ENCODE results near the gene KLRF1.
A peak's percentile ranks its signal among the peaks of the same experiment; 100 is the strongest.
"Not testable (repeated sequence)": the region's sequence is repeated elsewhere in the genome, so short reads cannot be mapped to it uniquely, and the experiment has no call there.

Gene KLRF1

GRCh38 chr12:9872742-9873141 is 45.5 kb downstream of the KLRF1 start:
- Histone ChIP-seq H4K20me1 (ENCODE audit: insufficient read depth, low read length, poor library complexity, severe bottlenecking) (no peaks in the 10 kb centered on the region), H3K79me2 (ENCODE audit: insufficient read depth, low read length) (peaks cover 51% of the 10 kb centered on the region), H2AFZ (ENCODE audit: low read length) (no peak overlapping the region), H3K4me2 (ENCODE audit: low read depth, low read length, poor library complexity, severe bottlenecking) (no peak overlapping the region), H3F3A (ENCODE audit: low read depth) (0 out of 2 replicates have a peak, but pooled peaks cover 2% of the 10 kb centered on the region), H3K27me3 (ENCODE audit: insufficient read depth, low read length, poor library complexity, severe bottlenecking) (no peaks in the 10 kb centered on the region), H3K4me3 (ENCODE audit: low read length, poor library complexity, severe bottlenecking) (no peak overlapping the region), H3K9me2 (replicated peaks; ENCODE audit: low read depth, low read length) (no peaks in the 10 kb centered on the region), H3K9me3 (ENCODE audit: insufficient read depth, low read depth, low read length) (no peaks in the 10 kb centered on the region), H3K4me1 (ENCODE audit: insufficient read depth, low read length, poor library complexity, severe bottlenecking) (peaks cover 35% of the 10 kb centered on the region), H3K9ac (ENCODE audit: low read depth, low read length, poor library complexity, severe bottlenecking) (peak overlapping the region; percentile 71), H3K36me3 (ENCODE audit: insufficient read depth, low read length) (no peaks in the 10 kb centered on the region)
- TF ChIP-seq EZH2phosphoT487 (IDR thresholded peaks at IDR 0.05; ENCODE audit: borderline replicate concordance) (no peak), CTCF (conservative IDR thresholded peaks at IDR 0.05; ENCODE audit: low read length) (no peak)

GRCh38 chr12:9876120-9876519 is 48.8 kb downstream of the KLRF1 start:
- H3K4me1 ChIP-seq (ENCODE audit: insufficient read depth, low read length, poor library complexity, severe bottlenecking), result peaks cover 39% of the 10 kb centered on the region

GRCh38 chr12:9880532-9881078 is 53.3 kb downstream of the KLRF1 start:
- Histone ChIP-seq H3K79me2 (ENCODE audit: insufficient read depth, low read length) (peaks cover 20% of the 10 kb centered on the region), H3K27me3 (ENCODE audit: insufficient read depth, low read length, poor library complexity, severe bottlenecking) (no peaks in the 10 kb centered on the region), H4K20me1 (ENCODE audit: insufficient read depth, low read length, poor library complexity, severe bottlenecking) (no peaks in the 10 kb centered on the region), H3K9me2 (replicated peaks; ENCODE audit: low read depth, low read length) (no peaks in the 10 kb centered on the region), H3K9me3 (ENCODE audit: insufficient read depth, low read depth, low read length) (no peaks in the 10 kb centered on the region), H3K9ac (ENCODE audit: low read depth, low read length, poor library complexity, severe bottlenecking) (peak overlapping the region; percentile 61), H3K4me3 (ENCODE audit: low read length, poor library complexity, severe bottlenecking) (no peak overlapping the region), H3F3A (ENCODE audit: low read depth) (no peaks in the 10 kb centered on the region), H3K4me1 (ENCODE audit: insufficient read depth, low read length, poor library complexity, severe bottlenecking) (peaks cover 24% of the 10 kb centered on the region), H2AFZ (ENCODE audit: low read length) (no peak overlapping the region), H3K36me3 (ENCODE audit: insufficient read depth, low read length) (no peaks in the 10 kb centered on the region), H3K4me2 (ENCODE audit: low read depth, low read length, poor library complexity, severe bottlenecking) (peak overlapping the region; percentile 74)
- TF ChIP-seq CTCF (conservative IDR thresholded peaks at IDR 0.05; ENCODE audit: low read length), result no peak

More at GRCh38 chr12:9876120-9876519, 48.8 kb downstream of the KLRF1 start:
- H3K4me2 ChIP-seq (ENCODE audit: low read depth, low read length, poor library complexity, severe bottlenecking); H3K9ac ChIP-seq (ENCODE audit: low read depth, low read length, poor library complexity, severe bottlenecking); H3K27me3 ChIP-seq (ENCODE audit: insufficient read depth, low read length, poor library complexity, severe bottlenecking); H3K4me3 ChIP-seq (ENCODE audit: low read length, poor library complexity, severe bottlenecking); H3F3A ChIP-seq (ENCODE audit: low read depth); H4K20me1 ChIP-seq (ENCODE audit: insufficient read depth, low read length, poor library complexity, severe bottlenecking); H3K36me3 ChIP-seq (ENCODE audit: insufficient read depth, low read length); H2AFZ ChIP-seq (ENCODE audit: low read length); H3K9me3 ChIP-seq (ENCODE audit: insufficient read depth, low read depth, low read length); H3K9me2 ChIP-seq (replicated peaks; ENCODE audit: low read depth, low read length): not testable (repeated sequence)
- H3K79me2 ChIP-seq (ENCODE audit: insufficient read depth, low read length), result peaks cover 18% of the 10 kb centered on the region; the same call in 1 of the 2 replicates

- Histone ChIP-seq H4K20me1 (ENCODE audit: insufficient read depth, low read length, poor library complexity, severe bottlenecking) (no peaks in the 10 kb centered on the region), H3K4me3 (ENCODE audit: low read length, poor library complexity, severe bottlenecking) (peak within 1 kb of the TSS; percentile 64), H3K9me3 (ENCODE audit: insufficient read depth, low read depth, low read length) (no peaks in the 10 kb centered on the region), H3K79me2 (ENCODE audit: insufficient read depth, low read length) (peaks cover 22% of the 10 kb centered on the region), H3K27me3 (ENCODE audit: insufficient read depth, low read length, poor library complexity, severe bottlenecking) (no peaks in the 10 kb centered on the region), H3K4me1 (ENCODE audit: insufficient read depth, low read length, poor library complexity, severe bottlenecking) (peaks cover 24% of the 10 kb centered on the region), H3K9ac (ENCODE audit: low read depth, low read length, poor library complexity, severe bottlenecking) (peak within 1 kb of the TSS; percentile 63), H3K36me3 (ENCODE audit: insufficient read depth, low read length) (no peaks in the 10 kb centered on the region), H3F3A (ENCODE audit: low read depth) (no peaks in the 10 kb centered on the region), H3K4me2 (ENCODE audit: low read depth, low read length, poor library complexity, severe bottlenecking) (peak within 1 kb of the TSS; percentile 74), H3K9me2 (replicated peaks; ENCODE audit: low read depth, low read length) (no peaks in the 10 kb centered on the region), H2AFZ (ENCODE audit: low read length) (no peak within 1 kb of the TSS)
- TF ChIP-seq CTCF (conservative IDR thresholded peaks at IDR 0.05; ENCODE audit: low read length) (no peak), EZH2phosphoT487 (IDR thresholded peaks at IDR 0.05; ENCODE audit: borderline replicate concordance) (no peak)
Measured at GRCh38 chr12:9881246-9881645, 54.0 kb downstream of the KLRF1 start, which contains the start of gene KLRF2. Gene KLRF2, plus strand, starts transcription at chr12:9881489. Its CDS starts 107 bp downstream, at chr12:9881596.

All from Loucy (cell line).